Liver (tissue), 3 donors: Measurements from ENCODE around the gene TXK.

ENCODE experiments used
- GABPA ChIP-seq, 2 donors: IDR thresholded peaks in 1 of 2; conservative IDR thresholded peaks in 1 of 2; 2 replicates each; pipeline ENCODE4 v1.6.1; 2016; ENCODE audit warnings: antibody characterized with exemption in 2 of 2, mild to moderate bottlenecking in 1 of 2, moderate library complexity in 1 of 2
- JUND ChIP-seq, 2 donors: IDR thresholded peaks; 2 replicates each; pipeline ENCODE4 v1.6.1; 2016; ENCODE audit warnings: antibody characterized with exemption in 2 of 2
- RAD21 ChIP-seq, 2 donors: IDR thresholded peaks; 2 replicates each; pipeline ENCODE4 v1.6.1; 2016; ENCODE audit warnings: antibody characterized with exemption in 2 of 2, mild to moderate bottlenecking in 2 of 2
- REST ChIP-seq: IDR thresholded peaks from 2 replicates; pipeline ENCODE4 v1.6.1; 2016; ENCODE audit warnings: antibody characterized with exemption, mild to moderate bottlenecking
- SP1 ChIP-seq: IDR thresholded peaks from 2 replicates; pipeline ENCODE4 v1.6.1; 2018; ENCODE audit warnings: antibody characterized with exemption, mild to moderate bottlenecking
- YY1 ChIP-seq: IDR thresholded peaks from 2 replicates; pipeline ENCODE4 v1.6.1; 2016; ENCODE audit warnings: antibody characterized with exemption, mild to moderate bottlenecking
- TF ChIP-seq, protein P1 (sequence below): fragments of 150-350 bp; IDR thresholded peaks from 2 replicates; pipeline ENCODE4 v1.5.1; 2017; ENCODE audit warnings: improper control_type of control experiment, low read depth, low read length; ENCODE audit not compliant: missing input control
- TF ChIP-seq, protein P2 (sequence below): IDR thresholded peaks from 2 replicates; pipeline ENCODE4 v1.6.1; 2016; ENCODE audit warnings: antibody characterized with exemption
- TF ChIP-seq, protein P3 (sequence below): IDR thresholded peaks from 2 replicates; pipeline ENCODE4 v1.6.1; 2016; ENCODE audit warnings: antibody characterized with exemption
- donor health status: healthy.
- donor health status: healthy.

GRCh38 chr4:48120132-48120531 is 13.9 kb downstream of the TXK start:
- TF ChIP-seq, protein P1, sequence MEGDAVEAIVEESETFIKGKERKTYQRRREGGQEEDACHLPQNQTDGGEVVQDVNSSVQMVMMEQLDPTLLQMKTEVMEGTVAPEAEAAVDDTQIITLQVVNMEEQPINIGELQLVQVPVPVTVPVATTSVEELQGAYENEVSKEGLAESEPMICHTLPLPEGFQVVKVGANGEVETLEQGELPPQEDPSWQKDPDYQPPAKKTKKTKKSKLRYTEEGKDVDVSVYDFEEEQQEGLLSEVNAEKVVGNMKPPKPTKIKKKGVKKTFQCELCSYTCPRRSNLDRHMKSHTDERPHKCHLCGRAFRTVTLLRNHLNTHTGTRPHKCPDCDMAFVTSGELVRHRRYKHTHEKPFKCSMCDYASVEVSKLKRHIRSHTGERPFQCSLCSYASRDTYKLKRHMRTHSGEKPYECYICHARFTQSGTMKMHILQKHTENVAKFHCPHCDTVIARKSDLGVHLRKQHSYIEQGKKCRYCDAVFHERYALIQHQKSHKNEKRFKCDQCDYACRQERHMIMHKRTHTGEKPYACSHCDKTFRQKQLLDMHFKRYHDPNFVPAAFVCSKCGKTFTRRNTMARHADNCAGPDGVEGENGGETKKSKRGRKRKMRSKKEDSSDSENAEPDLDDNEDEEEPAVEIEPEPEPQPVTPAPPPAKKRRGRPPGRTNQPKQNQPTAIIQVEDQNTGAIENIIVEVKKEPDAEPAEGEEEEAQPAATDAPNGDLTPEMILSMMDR = no peak
- no peak for TF ChIP-seq SP1
- TF ChIP-seq REST = no peak
- TF ChIP-seq, protein P2, sequence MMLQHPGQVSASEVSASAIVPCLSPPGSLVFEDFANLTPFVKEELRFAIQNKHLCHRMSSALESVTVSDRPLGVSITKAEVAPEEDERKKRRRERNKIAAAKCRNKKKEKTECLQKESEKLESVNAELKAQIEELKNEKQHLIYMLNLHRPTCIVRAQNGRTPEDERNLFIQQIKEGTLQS = no peak
- TF ChIP-seq GABPA (IDR thresholded peaks at IDR 0.05 in 1 of 2, conservative IDR thresholded peaks at IDR 0.05 in 1 of 2) = no peak
- TF ChIP-seq RAD21 (IDR thresholded peaks at IDR 0.05) = no peak
- TF ChIP-seq YY1 = no peak
- TF ChIP-seq JUND (IDR thresholded peaks at IDR 0.05) = no peak
- TF ChIP-seq, protein P3, sequence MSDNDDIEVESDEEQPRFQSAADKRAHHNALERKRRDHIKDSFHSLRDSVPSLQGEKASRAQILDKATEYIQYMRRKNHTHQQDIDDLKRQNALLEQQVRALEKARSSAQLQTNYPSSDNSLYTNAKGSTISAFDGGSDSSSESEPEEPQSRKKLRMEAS = no peak
